ENCODE measurements around the gene GABRB3. TPM values are rescaled to one million over a fixed set of nuclear protein-coding genes. Genes with fewer than 3 reads are reported as not detected.

The GABRB3 gene
- polyA plus RNA-seq, 1 donor (not counting 4 experiments of a cell fraction or from before 2014, with no cell fraction given), result 0.81 TPM

DNA sequence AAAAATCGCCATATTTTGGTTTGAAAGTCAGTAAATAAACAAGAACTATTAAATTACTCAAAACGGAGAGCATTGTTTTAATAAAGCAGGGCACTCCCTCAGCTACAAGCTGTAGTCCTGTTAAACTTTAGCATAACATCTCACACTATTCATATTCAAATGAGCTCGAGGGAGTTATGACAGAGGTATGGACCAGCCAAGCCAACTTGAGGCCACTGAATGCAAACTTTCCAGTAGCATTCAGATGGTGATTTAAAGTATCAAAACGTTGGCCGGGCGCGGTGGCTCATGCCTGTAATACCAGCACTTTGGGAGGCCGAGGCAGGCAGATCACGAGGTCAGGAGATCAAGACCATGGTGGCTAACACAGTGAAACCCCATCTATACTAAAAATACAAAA is 132.9 kb downstream of the GABRB3 start:
- Histone ChIP-seq H3K9ac (ENCODE audit: control insufficient read depth, extremely low read depth, insufficient read depth, low read length) (no peak overlapping the region), H3K4me2 (ENCODE audit: control insufficient read depth, extremely low read depth, insufficient read depth, low read depth, low read length) (no peak overlapping the region), H3K27ac (ENCODE audit: control insufficient read depth, insufficient read depth, low read length) (no peak overlapping the region), H3K27me3 (ENCODE audit: control insufficient read depth, extremely low read depth, insufficient read depth, low read length) (no peaks in the 10 kb centered on the region), H3K4me3 (ENCODE audit: control insufficient read depth in 2 of 3, extremely low read depth in 1 of 3, insufficient read depth in 2 of 3, low read depth in 1 of 3, low read length in 3 of 3) (no peak overlapping the region), H3K9me1 (ENCODE audit: control insufficient read depth, extremely low read depth, insufficient read depth, low read length) (no peaks in the 10 kb centered on the region), H4K20me1 (ENCODE audit: control insufficient read depth, extremely low read depth, insufficient read depth, low read length) (no peaks in the 10 kb centered on the region), H3K9me3 (ENCODE audit: control insufficient read depth, low read depth, low read length) (peaks cover 8% of the 10 kb centered on the region), H2AFZ (ENCODE audit: control insufficient read depth, low read length) (no peak overlapping the region), H3K36me3 (ENCODE audit: control insufficient read depth in 2 of 2, extremely low read depth in 1 of 2, insufficient read depth in 2 of 2, low read length in 2 of 2) (no peaks in the 10 kb centered on the region), H3K79me2 (ENCODE audit: control insufficient read depth, insufficient read depth, low read length) (no peaks in the 10 kb centered on the region), H3K4me1 (ENCODE audit: control insufficient read depth, extremely low read depth, insufficient read depth, low read length) (no peaks in the 10 kb centered on the region)
- TF ChIP-seq, protein P1, sequence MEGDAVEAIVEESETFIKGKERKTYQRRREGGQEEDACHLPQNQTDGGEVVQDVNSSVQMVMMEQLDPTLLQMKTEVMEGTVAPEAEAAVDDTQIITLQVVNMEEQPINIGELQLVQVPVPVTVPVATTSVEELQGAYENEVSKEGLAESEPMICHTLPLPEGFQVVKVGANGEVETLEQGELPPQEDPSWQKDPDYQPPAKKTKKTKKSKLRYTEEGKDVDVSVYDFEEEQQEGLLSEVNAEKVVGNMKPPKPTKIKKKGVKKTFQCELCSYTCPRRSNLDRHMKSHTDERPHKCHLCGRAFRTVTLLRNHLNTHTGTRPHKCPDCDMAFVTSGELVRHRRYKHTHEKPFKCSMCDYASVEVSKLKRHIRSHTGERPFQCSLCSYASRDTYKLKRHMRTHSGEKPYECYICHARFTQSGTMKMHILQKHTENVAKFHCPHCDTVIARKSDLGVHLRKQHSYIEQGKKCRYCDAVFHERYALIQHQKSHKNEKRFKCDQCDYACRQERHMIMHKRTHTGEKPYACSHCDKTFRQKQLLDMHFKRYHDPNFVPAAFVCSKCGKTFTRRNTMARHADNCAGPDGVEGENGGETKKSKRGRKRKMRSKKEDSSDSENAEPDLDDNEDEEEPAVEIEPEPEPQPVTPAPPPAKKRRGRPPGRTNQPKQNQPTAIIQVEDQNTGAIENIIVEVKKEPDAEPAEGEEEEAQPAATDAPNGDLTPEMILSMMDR (optimal IDR thresholded peaks at IDR 0.05 in 1 of 3, IDR thresholded peaks at IDR 0.05 in 1 of 3, conservative IDR thresholded peaks at IDR 0.05 in 1 of 3; ENCODE audit: extremely low read depth in 1 of 3, insufficient read depth in 2 of 3, low read length in 3 of 3), result no peak
- TF ChIP-seq EZH2 (IDR thresholded peaks at IDR 0.05; ENCODE audit: low read length), result no peak
- dilution Hi-C loops (cut with MboI; ENCODE audit: extremely low pct_ligation_motif_present, low sequenced_read_pairs), result no loop called here
- DNase-seq (ENCODE audit: low read depth, low spot score) (no peak), FAIRE-seq (no peak)

DNA sequence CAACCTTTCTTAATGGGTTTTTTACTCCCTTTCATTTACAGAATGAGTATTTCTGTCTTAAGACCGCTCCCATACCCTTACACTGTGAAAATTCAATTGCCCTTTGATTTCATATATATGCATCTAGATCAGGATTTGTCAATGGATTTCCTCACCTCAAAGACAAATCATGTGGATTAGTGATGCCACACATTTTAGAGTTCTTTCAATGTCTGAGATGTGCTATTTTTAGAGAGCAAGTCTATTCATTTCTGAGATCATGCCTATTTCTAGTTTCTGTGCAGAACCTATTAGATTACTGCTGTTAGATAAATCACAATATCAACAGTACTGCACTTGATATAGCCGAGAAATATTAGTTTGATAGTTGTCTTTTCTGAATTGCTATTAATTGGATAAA is 137.3 kb downstream of the GABRB3 start:
- peaks cover 7% of the 10 kb centered on the region for H3K9me3 ChIP-seq (ENCODE audit: control insufficient read depth, low read depth, low read length)
- H2AFZ ChIP-seq (ENCODE audit: control insufficient read depth, low read length), result no peak overlapping the region
- FAIRE-seq (no peak), DNase-seq (ENCODE audit: low read depth, low spot score) (no peak)
- H3K36me3 ChIP-seq (ENCODE audit: control insufficient read depth in 2 of 2, extremely low read depth in 1 of 2, insufficient read depth in 2 of 2, low read length in 2 of 2), result no peaks in the 10 kb centered on the region
- dilution Hi-C loops (cut with MboI; ENCODE audit: extremely low pct_ligation_motif_present, low sequenced_read_pairs), result no loop called here
- no peak overlapping the region for H3K4me2 ChIP-seq (ENCODE audit: control insufficient read depth, extremely low read depth, insufficient read depth, low read depth, low read length)
- no peaks in the 10 kb centered on the region for H3K79me2 ChIP-seq (ENCODE audit: control insufficient read depth, insufficient read depth, low read length)
- no peaks in the 10 kb centered on the region for H4K20me1 ChIP-seq (ENCODE audit: control insufficient read depth, extremely low read depth, insufficient read depth, low read length)
- H3K9ac ChIP-seq (ENCODE audit: control insufficient read depth, extremely low read depth, insufficient read depth, low read length), result no peak overlapping the region
- TF ChIP-seq, protein P1 (optimal IDR thresholded peaks at IDR 0.05 in 1 of 3, IDR thresholded peaks at IDR 0.05 in 1 of 3, conservative IDR thresholded peaks at IDR 0.05 in 1 of 3; ENCODE audit: extremely low read depth in 1 of 3, insufficient read depth in 2 of 3, low read length in 3 of 3), result no peak
- TF ChIP-seq EZH2 (IDR thresholded peaks at IDR 0.05; ENCODE audit: low read length), result no peak
- H3K27ac ChIP-seq (ENCODE audit: control insufficient read depth, insufficient read depth, low read length), result no peak overlapping the region
- no peaks in the 10 kb centered on the region for H3K9me1 ChIP-seq (ENCODE audit: control insufficient read depth, extremely low read depth, insufficient read depth, low read length)
- no peaks in the 10 kb centered on the region for H3K27me3 ChIP-seq (ENCODE audit: control insufficient read depth, extremely low read depth, insufficient read depth, low read length)
- no peaks in the 10 kb centered on the region for H3K4me1 ChIP-seq (ENCODE audit: control insufficient read depth, extremely low read depth, insufficient read depth, low read length)
- no peak overlapping the region for H3K4me3 ChIP-seq (ENCODE audit: control insufficient read depth in 2 of 3, extremely low read depth in 1 of 3, insufficient read depth in 2 of 3, low read depth in 1 of 3, low read length in 3 of 3)
